Measurements from ENCODE around the gene SYCP3. TPM values are rescaled to one million over a fixed set of nuclear protein-coding genes. Genes with fewer than 3 reads are reported as not detected.

SYCP3 gene
- total RNA-seq: not detected

DNA sequence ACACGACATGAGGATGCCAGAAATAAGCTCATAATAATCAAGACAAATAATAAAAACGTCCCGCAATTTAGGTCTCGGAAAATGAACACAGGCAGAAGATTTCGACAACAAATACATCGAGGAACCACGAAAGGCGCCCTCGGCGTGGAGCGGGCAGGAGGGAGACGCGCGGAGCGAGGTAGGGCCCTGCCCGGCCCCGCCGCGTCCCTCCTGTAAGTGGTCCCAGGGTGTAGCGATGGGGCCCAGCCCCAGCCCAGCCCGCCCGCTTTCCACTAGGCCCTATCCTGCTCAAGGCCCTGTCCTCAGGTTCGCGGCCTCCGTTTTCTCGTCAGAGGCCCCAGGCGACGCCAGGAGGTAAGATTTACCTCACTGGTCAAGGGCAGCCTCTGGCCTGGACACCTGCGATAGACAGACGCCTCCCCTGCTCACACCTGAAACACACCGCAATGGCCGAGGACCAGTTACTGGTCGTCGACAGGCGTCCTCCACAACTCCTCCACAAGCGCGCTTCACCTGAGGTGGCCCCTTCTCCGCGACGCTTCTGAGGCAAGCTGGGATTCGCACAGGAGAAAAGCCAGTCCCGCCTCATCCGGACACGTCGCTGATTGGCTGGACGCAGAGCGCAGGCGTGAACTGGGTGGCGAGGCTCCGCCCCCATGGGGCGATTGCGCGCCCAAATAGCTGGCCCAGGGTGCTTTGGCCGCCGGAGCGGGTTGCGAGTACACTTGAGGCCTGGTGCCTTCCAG is at the start of gene SYCP3:
SYCP3 (minus strand) TSS at position 543 of the 746 bp plus-strand sequence. CDS start 1,527 bp downstream, outside the sequence.
- DNase-seq (ENCODE audit: low spot score) (no peak), ATAC-seq (no peak)
- intact Hi-C loops (cut with DNase I): no loop called here

DNA sequence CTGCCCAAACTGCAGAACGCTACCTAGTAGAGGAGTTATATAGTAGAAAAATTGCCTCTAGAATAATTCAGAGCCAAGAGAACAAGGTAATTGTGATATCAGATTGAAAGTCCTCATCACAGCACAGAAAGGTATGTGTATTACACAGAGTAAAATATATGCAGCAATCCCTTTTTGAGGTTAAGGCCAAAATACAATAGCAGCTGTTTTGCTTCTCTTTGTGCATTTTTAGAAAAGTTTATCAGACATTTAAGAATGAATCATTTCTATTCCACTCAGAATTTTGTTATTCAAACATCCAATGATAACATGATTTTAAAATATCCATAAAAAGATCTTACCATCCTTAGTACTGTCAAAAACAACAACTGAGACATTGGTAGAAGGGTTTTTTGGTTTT is 46.4 kb upstream of the SYCP3 start:
- DNase-seq (ENCODE audit: low spot score): no peak
- ATAC-seq: no peak
- intact Hi-C loops (cut with DNase I): no loop called here

- ATAC-seq (no peak), DNase-seq (ENCODE audit: low spot score) (no peak)
- intact Hi-C loops (cut with DNase I): no loop called here
These were observed 45.1 kb upstream of the SYCP3 start for GRCh38 chr12:101784376-101784775.

DNA sequence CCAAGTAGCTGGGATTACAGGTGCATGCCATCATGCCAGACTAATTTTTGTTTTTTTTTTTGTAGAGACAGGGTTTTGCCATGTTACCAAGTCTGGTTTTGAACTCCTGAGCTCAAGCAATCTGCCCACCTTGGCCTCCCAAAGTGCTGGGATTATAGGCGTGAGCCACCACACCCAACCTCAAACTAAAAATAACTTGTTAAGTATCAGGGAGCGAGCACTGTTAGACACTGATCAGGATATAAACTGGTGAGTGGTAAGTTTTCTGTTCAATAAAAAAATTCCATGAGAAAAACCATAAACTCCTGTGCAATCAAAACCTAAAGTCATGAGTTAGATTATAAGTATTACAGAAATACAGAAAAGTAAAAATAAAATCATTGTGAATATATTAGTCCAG is 44.6 kb upstream of the SYCP3 start:
- ATAC-seq (no peak), DNase-seq (ENCODE audit: low spot score) (no peak)
- intact Hi-C loops (cut with DNase I): no loop called here

GRCh38 chr12:101783150-101783549 is 43.9 kb upstream of the SYCP3 start:
- ATAC-seq (no peak), DNase-seq (ENCODE audit: low spot score) (no peak)
- intact Hi-C loops (cut with DNase I): no loop called here

DNA sequence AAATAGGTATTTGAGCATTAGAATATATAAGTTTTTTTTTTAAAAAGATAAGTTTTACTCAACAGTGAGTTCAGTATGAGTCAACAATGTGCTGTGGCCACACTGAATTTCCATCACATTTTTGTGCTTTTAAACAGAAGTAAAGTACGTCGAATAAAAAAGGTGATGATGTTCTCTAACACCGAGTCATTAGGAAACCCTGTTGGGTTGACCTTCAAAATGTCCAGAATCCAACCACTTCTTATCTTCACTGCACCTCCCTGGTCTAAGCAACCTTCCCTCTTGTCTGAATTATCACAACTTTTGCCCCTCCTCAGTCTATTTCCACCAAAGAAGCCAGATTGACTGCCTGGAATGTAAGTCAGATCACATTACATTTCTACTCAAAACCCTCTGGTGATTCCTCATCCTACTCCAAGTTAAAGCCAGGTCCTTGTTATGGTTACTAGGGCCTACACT is 43.0 kb upstream of the SYCP3 start:
- intact Hi-C loops (cut with DNase I): no loop called here
- ATAC-seq (no peak), DNase-seq (ENCODE audit: low spot score) (no peak)

- ATAC-seq (no peak), DNase-seq (ENCODE audit: low spot score) (no peak)
- intact Hi-C loops (cut with DNase I): no loop called here
These were observed 42.6 kb upstream of the SYCP3 start for GRCh38 chr12:101781834-101782233.

DNA sequence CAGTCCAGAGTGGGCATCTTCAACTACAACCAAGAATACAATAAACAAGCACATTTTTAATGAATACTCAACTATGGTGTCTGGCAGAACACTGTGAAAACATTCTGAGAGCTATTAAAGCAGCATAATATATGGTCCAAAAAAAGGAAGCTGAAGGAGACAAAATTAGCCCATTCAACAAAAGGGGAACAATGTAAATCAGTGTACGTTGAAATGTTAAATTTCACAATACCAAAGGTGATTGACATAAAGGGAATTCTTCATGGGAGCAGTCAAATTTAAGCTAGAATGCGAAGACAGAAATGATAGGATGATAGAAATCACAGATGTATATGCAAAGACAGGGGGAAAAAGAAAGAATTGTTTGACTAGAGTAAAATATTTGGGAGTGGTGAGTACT is 41.3 kb upstream of the SYCP3 start:
- ATAC-seq: no peak
- no peak for DNase-seq (ENCODE audit: low spot score)
- intact Hi-C loops (cut with DNase I): no loop called here

DNA sequence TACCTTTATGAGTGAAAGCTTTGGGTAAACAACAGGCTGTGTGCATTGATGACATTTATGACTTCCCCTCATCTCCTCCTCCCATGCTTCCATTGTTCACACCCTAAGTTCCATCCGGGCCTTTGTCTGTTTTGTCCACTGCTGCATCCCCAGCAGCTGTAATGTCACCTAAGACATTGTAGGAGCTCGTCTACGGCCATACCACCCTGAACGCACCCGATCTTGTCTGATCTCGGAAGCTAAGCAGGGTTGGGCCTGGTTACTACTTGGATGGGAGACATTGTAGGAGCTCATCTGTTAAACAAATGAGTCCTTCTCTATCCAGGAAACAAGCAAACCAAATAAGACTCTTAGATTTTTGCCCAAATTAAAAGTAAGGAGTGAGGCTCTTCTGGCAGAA is 40.4 kb upstream of the SYCP3 start:
- intact Hi-C loops (cut with DNase I): loop anchor here (10.0 kb wide), 1 partner anchor 55 kb away; the partner anchor contains the start of gene GNPTAB
- ATAC-seq: no peak

GRCh38 chr12:101779200-101779599 is 39.9 kb upstream of the SYCP3 start:
- intact Hi-C loops (cut with DNase I): loop anchor here (10.0 kb wide), 1 partner anchor 56 kb away; the partner anchor contains the start of gene GNPTAB
- no peak for ATAC-seq
- DNase-seq (ENCODE audit: low spot score): no peak

More for the DNA sequence above, 40.4 kb upstream of the SYCP3 start:
- no peak for DNase-seq (ENCODE audit: low spot score)

GRCh38 chr12:101777978-101778377 is 38.7 kb upstream of the SYCP3 start:
- ATAC-seq: no peak
- intact Hi-C loops (cut with DNase I): loop anchor here (10.0 kb wide), 1 partner anchor 57 kb away; the partner anchor contains the start of gene GNPTAB

GRCh38 chr12:101777485-101777884 is 38.2 kb upstream of the SYCP3 start:
- intact Hi-C loops (cut with DNase I): loop anchor here (10.0 kb wide), 1 partner anchor 57 kb away; the partner anchor contains the start of gene GNPTAB
- DNase-seq (ENCODE audit: low spot score) (no peak), ATAC-seq (peak; percentile 89)

More at GRCh38 chr12:101777978-101778377, 38.7 kb upstream of the SYCP3 start:
- DNase-seq (ENCODE audit: low spot score): no peak

GRCh38 chr12:101775816-101776215 is 36.6 kb upstream of the SYCP3 start:
- DNase-seq (ENCODE audit: low spot score): no peak
- ATAC-seq: no peak
- intact Hi-C loops (cut with DNase I): loop anchor here (10.0 kb wide), 1 partner anchor 59 kb away; the partner anchor contains the start of gene GNPTAB

GRCh38 chr12:101773650-101774162 is 34.4 kb upstream of the SYCP3 start:
- intact Hi-C loops (cut with DNase I): loop anchor here (10.0 kb wide), 1 partner anchor 61 kb away; the partner anchor contains the start of gene GNPTAB
- ATAC-seq (peak; percentile 80), DNase-seq (ENCODE audit: low spot score) (peak; percentile 79)

DNA sequence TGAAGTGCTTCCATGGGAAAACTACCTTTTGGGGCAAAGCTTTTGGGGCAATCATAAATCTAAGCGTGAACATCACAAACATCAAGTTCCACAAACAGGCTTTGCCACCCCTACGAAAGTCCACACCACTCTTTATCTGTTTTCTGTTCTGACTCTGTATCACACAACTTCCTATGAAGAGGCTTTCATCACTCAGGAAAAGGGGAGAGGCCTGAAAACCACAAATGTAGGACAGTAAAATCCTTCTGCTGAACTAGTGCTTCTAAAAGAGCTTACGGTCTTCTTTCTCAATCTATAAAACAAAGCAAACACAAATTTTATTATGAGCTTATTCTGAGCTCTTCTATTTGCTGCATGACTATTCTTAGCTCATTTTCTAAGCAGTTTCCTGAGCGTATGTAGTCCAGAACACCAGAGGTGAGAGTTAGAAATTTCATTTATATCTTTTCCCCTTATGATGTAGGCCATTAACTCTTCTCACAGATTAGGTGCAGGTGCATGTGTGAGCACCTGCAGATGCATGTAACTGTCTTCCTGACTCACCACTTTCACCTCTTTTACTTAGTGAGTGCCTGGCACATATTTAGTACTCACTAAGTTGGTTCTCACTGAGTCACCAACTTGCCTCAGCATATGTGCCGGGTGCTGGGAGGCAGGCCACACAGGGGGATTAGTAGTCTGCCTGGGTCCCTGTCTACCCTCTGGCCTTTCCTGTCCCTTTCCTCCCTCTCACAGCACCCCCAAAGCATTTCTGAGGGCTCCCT is 32.9 kb upstream of the SYCP3 start:
- intact Hi-C loops (cut with DNase I): loop anchor here (10.0 kb wide), 1 partner anchor 63 kb away; the partner anchor contains the start of gene GNPTAB
- DNase-seq (ENCODE audit: low spot score): no peak
- ATAC-seq: peak; percentile 14

- ATAC-seq (no peak), DNase-seq (ENCODE audit: low spot score) (no peak)
- intact Hi-C loops (cut with DNase I): loop anchor here (10.0 kb wide), 1 partner anchor 65 kb away; the partner anchor contains the start of gene GNPTAB
These were observed 30.6 kb upstream of the SYCP3 start for GRCh38 chr12:101769865-101770264.

DNA sequence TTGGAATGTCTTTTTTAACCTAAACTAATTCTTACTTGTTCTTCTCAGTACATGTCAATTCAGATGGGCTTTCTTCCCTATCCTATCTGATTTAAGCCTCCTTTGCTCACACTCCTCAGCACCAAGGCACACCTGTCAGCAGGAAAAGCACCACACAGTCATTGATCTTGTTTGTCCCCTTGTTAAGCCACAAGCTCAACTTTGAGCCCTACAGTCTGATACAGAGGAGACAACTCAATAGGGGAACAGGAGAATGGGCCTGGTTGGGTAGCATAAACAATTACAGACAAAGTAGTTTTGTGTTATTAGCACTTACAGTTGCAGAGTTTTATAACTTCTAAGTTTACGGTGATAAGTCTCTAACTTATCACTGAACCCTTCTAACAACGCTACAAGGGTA is 29.5 kb upstream of the SYCP3 start:
- ATAC-seq (no peak), DNase-seq (ENCODE audit: low spot score) (no peak)
- intact Hi-C loops (cut with DNase I): no loop called here

- no peak for ATAC-seq
- intact Hi-C loops (cut with DNase I): no loop called here
- no peak for DNase-seq (ENCODE audit: low spot score)
These were observed 28.3 kb upstream of the SYCP3 start for GRCh38 chr12:101767537-101767936.

- intact Hi-C loops (cut with DNase I): no loop called here
- DNase-seq (ENCODE audit: low spot score): no peak
- no peak for ATAC-seq
These were observed 25.0 kb upstream of the SYCP3 start for GRCh38 chr12:101764051-101764792.
